AG09319 (cell line): ENCODE measurements around the gene PLIN1.

ENCODE experiments used
- DNase-seq: peaks from one replicate; pipeline ENCODE4 v3.0.0-alpha.2; 2010; ENCODE audit warnings: low read depth; ENCODE audit errors: extremely low read depth
- TF ChIP-seq, protein P1 (sequence below): IDR thresholded peaks from 2 replicates; pipeline ENCODE4 v1.5.1; 2011; ENCODE audit warnings: low read depth, mild to moderate bottlenecking, inconsistent platforms, low read length, moderate library complexity

Gene PLIN1

DNA sequence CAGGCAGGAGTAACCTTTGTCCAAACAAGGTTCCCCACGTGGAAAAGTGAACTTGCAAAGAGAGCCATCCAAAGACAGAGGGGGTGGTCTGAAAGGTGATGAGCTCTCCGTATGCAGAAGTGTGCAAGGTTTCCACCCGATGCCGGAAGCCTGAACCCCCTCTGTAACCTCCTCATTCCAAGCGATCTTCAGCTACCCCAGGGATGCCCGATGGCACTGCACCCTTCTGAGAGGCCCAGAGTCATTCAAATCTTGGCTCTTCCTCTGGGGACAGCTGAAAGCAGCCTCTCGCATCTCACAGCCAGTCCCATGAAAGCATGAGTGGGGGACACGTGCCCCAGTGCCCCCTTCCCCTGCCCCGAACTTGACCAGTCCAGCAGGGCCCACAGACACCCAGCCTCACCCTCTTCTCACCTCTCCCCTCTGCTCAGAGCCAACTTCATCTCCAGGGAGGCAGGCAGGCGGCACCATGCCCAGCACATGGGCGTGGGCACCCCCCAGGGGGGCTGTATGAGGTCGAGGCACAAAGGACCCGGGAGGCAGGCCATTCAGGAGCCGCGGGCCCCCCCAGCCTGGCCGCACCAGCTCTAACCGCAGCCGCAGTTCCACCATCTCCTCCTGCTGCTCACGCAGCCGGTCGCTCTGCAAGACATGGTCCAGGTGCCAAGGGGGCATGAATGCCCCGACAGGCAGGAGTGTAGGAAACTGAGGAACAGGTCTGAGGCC lies 32.6 kb downstream of the PLIN1 start:
- TF ChIP-seq, protein P1, sequence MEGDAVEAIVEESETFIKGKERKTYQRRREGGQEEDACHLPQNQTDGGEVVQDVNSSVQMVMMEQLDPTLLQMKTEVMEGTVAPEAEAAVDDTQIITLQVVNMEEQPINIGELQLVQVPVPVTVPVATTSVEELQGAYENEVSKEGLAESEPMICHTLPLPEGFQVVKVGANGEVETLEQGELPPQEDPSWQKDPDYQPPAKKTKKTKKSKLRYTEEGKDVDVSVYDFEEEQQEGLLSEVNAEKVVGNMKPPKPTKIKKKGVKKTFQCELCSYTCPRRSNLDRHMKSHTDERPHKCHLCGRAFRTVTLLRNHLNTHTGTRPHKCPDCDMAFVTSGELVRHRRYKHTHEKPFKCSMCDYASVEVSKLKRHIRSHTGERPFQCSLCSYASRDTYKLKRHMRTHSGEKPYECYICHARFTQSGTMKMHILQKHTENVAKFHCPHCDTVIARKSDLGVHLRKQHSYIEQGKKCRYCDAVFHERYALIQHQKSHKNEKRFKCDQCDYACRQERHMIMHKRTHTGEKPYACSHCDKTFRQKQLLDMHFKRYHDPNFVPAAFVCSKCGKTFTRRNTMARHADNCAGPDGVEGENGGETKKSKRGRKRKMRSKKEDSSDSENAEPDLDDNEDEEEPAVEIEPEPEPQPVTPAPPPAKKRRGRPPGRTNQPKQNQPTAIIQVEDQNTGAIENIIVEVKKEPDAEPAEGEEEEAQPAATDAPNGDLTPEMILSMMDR = no peak
- no peak for DNase-seq

DNA sequence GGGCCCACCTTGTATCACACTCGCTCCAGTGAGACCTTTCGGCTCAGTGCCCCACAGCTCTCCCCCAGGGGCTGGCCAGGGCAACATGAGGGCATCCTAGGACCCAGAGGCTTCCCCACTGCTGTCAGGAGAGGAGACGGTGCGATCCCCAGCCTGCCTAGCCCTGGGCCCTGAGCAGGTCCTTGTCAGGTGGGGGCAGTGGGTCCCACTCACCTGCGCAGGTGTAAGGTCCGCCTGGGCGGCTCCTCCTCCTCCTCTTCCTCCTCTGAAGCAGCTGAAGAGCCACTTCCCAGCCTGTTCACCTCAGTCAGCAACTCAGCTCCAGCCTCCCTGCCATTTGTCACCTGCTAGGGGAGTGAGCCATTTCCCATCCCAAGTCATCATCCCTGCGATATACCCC lies 33.5 kb downstream of the PLIN1 start:
- TF ChIP-seq, protein P1 = no peak
- no peak for DNase-seq

DNA sequence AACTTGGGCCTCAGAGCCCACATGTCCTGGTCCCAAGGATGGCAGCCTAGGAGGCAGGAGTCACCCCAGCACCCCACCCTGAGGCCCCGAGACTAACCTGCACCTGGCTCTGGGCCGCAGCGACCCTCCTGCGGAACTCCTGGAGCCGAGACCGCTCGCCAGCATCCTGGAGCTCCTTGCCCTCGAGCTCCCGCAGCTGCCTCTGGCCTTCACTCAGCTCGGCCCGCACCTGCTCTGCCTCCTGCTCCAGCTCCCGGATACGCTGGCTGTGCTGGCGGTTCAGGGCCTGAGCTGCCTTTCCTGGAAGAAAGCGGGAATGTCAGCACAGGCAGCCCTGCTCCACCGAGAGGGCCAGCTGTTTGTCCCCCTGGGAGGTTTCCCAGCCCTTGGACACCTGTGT lies 37.1 kb downstream of the PLIN1 start:
- TF ChIP-seq, protein P1 = no peak
- no peak for DNase-seq

DNA sequence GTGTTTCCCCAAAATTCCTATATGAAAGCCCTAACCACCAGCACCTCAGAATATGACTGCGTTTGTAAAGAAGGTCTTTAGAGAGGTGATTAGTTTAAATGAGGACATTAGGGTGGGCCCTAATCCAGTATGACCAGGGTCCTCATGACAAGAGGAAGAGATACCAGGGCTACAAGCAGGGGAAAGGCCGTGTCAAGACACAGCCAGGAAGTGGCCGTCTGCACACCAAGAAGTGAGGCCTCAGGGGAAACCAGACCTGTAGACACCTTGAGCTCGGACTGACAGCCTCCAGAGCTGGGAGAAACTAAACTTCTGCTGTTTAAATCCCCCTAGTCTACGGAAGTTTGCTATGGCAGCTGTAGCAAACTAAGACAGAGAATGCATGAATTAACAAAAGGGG lies 38.1 kb downstream of the PLIN1 start:
- TF ChIP-seq, protein P1 = no peak
- DNase-seq = no peak

DNA sequence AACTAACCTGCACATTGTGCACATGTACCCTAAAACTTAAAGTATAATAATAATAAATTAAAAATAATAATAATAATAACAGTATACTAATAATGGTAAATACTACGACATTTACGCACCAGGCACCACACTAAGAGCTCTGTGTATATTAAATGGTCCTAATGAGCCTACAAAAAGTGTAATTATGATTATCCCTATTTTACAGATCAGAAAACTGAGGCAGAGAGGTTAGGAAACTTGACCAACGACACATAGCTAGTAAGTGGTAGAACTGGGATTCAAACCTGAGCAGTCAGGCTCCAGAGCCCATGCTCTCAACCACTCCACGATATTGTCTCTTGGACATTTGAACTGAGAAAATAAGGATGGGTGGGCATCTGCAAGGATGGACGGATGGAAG lies 38.9 kb downstream of the PLIN1 start:
- TF ChIP-seq, protein P1 = no peak
- DNase-seq = no peak

DNA sequence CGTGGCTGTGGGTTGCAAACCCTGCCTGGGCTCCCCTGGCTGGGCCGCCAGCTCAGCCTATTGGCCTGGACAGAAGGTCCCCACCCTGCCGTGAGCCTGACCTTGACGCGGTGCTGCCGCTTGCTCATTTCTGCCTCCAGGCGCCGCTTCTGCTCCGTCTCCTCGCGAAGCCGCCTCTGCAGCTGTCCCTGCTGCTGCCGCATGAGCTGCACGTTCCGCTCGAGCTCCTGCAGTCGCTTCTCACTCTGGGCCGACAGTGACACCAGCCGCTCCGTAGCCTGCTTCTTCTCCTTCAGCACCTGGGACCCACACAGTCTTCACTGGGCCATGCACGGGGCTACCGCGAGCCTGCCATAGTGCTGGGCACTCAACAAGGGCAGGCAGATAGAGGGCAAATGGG lies 45.6 kb downstream of the PLIN1 start:
- TF ChIP-seq, protein P1 = no peak
- no peak for DNase-seq

DNA sequence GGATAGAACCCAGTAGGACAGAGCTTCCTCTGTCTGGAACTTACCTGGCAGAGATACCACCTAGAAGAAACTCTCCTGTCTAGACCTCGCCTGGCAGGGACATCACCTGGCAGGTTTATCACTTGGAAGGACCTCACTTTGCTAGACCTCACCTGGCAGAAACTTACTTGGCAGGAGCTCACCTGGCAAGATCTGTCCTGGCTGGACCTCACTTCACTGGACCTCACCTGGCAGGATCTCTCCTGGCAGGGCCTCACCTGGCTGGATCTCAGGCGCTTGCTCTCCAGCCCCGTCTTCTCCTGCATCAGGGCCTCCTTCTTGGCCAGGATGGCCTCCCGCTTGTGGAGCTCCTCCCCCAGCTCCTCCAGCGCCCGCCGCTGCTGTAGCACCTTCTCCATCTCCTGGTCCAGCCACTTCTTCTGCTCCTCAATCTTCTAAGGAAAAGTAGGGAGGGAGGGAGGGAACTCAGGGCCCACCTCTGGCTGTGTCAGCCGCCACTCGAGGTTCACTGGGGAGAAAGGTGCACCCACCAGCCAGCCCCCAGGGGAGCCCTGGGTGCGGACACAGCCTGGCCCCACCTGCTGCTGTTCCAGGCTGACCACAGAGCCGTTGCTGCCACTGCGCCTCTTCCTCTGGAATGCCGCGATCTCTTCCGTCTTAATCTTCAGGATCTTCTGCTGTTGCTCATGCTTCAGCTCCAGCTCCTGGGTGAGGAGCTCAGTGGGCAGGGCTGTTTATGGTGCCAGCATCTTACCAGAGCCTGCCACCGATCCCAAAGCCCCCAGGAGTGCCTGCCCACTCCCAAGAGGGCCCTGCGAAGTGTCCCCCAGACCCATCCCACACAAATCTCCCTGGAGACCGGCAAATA lies 46.4 kb downstream of the PLIN1 start:
- DNase-seq = no peak
- TF ChIP-seq, protein P1 = no peak
